Fibroblast of the conjunctiva (primary cell): ENCODE results near the gene SLC9B1.
A peak's percentile ranks its signal among the peaks of the same experiment; 100 is the strongest.
"Not testable (repeated sequence)": the region's sequence is repeated elsewhere in the genome, so short reads cannot be mapped to it uniquely, and the experiment has no call there.

Experiments used
- DNase-seq: peaks from one replicate; pipeline ENCODE4 v3.0.0-alpha.2; 2010; ENCODE audit warnings: low read depth

SLC9B1 gene

GRCh38 chr4:103011378-103012025 lies 8.0 kb downstream of the SLC9B1 start:
- DNase-seq = no peak

GRCh38 chr4:103010804-103011203 lies 8.7 kb downstream of the SLC9B1 start:
- DNase-seq = no peak

- peak; percentile 70 for DNase-seq
Observed at GRCh38 chr4:103008875-103009729, 10.4 kb downstream of the SLC9B1 start.

- DNase-seq = no peak
Observed at GRCh38 chr4:103002551-103002950, 17.0 kb downstream of the SLC9B1 start.

- DNase-seq = no peak
Observed at GRCh38 chr4:102994803-102995202, 24.7 kb downstream of the SLC9B1 start.

- DNase-seq = not testable (repeated sequence)
Observed at GRCh38 chr4:102993985-102994384, 25.5 kb downstream of the SLC9B1 start.

- DNase-seq = no peak
Observed at GRCh38 chr4:102988429-102989020, 31.0 kb downstream of the SLC9B1 start.

- no peak for DNase-seq
Observed at GRCh38 chr4:102981005-102981404, 38.5 kb downstream of the SLC9B1 start.

- not testable (repeated sequence) for DNase-seq
Observed at GRCh38 chr4:102961813-102962212, 57.7 kb downstream of the SLC9B1 start.

- DNase-seq = no peak
Observed at GRCh38 chr4:102959496-102959895, 60.0 kb downstream of the SLC9B1 start.

GRCh38 chr4:102945066-102945465 lies 74.4 kb downstream of the SLC9B1 start:
- DNase-seq = no peak

- DNase-seq = not testable (repeated sequence)
Observed at GRCh38 chr4:102938063-102938462, 81.4 kb downstream of the SLC9B1 start.

GRCh38 chr4:102935716-102936115 lies 83.8 kb downstream of the SLC9B1 start:
- no peak for DNase-seq

- not testable (repeated sequence) for DNase-seq
Observed at GRCh38 chr4:102919697-102920096, 99.8 kb downstream of the SLC9B1 start.

- DNase-seq = no peak
Observed at GRCh38 chr4:102918859-102919258, 100.6 kb downstream of the SLC9B1 start.

GRCh38 chr4:102901804-102902203 lies 117.7 kb downstream of the SLC9B1 start:
- no peak for DNase-seq

- not testable (repeated sequence) for DNase-seq
Observed at GRCh38 chr4:102897610-102898009, 121.9 kb downstream of the SLC9B1 start.

GRCh38 chr4:102896547-102896946 lies 123.0 kb downstream of the SLC9B1 start:
- DNase-seq = not testable (repeated sequence)

GRCh38 chr4:102889866-102890265 lies 129.6 kb downstream of the SLC9B1 start:
- DNase-seq = not testable (repeated sequence)

GRCh38 chr4:102888570-102888969 lies 130.9 kb downstream of the SLC9B1 start:
- not testable (repeated sequence) for DNase-seq

- no peak for DNase-seq
Observed at GRCh38 chr4:102883278-102883677, 136.2 kb downstream of the SLC9B1 start.

- no peak for DNase-seq
Observed at GRCh38 chr4:102881343-102881742, 138.2 kb downstream of the SLC9B1 start.

- no peak for DNase-seq
Observed at GRCh38 chr4:102878901-102879300, 140.6 kb downstream of the SLC9B1 start.
